ENCODE results near the gene MLLT10. TPM values are rescaled to one million over a fixed set of nuclear protein-coding genes. Genes with fewer than 3 reads are reported as not detected.

The MLLT10 gene
- total and polyA plus RNA-seq, 2 of the 8 experiments (the other 6 are each of a cell fraction or from before 2014, with no cell fraction given): 53.1 to 62.1 TPM

DNA sequence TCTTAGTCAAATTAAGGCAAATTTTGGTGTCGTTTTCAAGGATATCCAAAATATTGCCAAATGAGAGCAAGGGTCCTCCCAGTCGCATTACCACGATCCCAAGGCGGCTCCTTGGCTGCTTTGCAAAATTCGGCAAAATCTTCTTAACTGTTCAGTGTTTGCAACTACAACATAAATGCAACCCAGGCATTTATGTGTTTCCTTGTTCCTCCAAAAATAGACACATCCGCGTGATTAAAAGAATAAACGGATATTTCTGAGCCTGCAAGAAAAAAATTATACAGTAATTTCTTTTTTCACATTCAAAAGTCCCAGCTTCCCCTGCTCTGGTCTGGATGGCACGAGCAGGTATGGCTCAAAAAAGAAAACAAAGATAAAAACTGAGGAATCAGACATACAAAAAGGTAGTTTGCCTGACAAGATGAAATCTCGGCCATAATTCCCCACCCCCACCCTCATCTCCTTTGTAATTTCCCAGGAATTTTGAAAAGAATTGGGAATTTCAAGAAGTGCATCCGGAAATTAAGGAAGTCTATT lies 14.6 kb upstream of the MLLT10 start (continued):
- no peak for TF ChIP-seq CHD7 (IDR thresholded peaks at IDR 0.05; ENCODE audit: insufficient replicate concordance, low read length)
- TF ChIP-seq RFX5 (IDR thresholded peaks at IDR 0.05; ENCODE audit: borderline replicate concordance, low read depth, low read length): no peak
- TF ChIP-seq HDAC2 (IDR thresholded peaks at IDR 0.05; ENCODE audit: borderline replicate concordance in 1 of 2, low read depth in 2 of 2, low read length in 2 of 2): no peak
- TF ChIP-seq POU5F1 (IDR thresholded peaks at IDR 0.05; ENCODE audit: low read depth, low read length): no peak
- no peak for TF ChIP-seq TAF1 (IDR thresholded peaks at IDR 0.05; ENCODE audit: low read depth, low read length)
- TF ChIP-seq CBX8 (IDR thresholded peaks at IDR 0.05; ENCODE audit: borderline replicate concordance, low read depth, low read length): no peak
- TF ChIP-seq CHD1 (IDR thresholded peaks at IDR 0.05; ENCODE audit: low read depth, low read length): no peak
- TF ChIP-seq EP300 (IDR thresholded peaks at IDR 0.05; ENCODE audit: borderline replicate concordance in 1 of 2, low read depth in 2 of 2, low read length in 2 of 2): no peak
